ENCODE measurements around the gene PI4KA. TPM values are rescaled to one million over a fixed set of nuclear protein-coding genes. Genes with fewer than 3 reads are reported as not detected.

Gene PI4KA
- total and polyA plus RNA-seq, 2 of the 13 experiments (the other 11 are each of a cell fraction or from before 2014, with no cell fraction given) = 27.4 to 56.4 TPM

- H3K36me3 ChIP-seq (replicated peaks in 1 of 2; ENCODE audit: control insufficient read depth in 1 of 2, insufficient read depth in 2 of 2, low read length in 2 of 2) = peaks cover 8 to 40% of the 10 kb centered on the region in 2 experiments; a peak in 4 of 5 replicates
- H3K4me1 ChIP-seq (ENCODE audit: insufficient read depth, low read length) = peaks cover 2% of the 10 kb centered on the region
- H3K9me3 ChIP-seq (ENCODE audit: low read length) = no peaks in the 10 kb centered on the region
- no peaks in the 10 kb centered on the region for H4K20me1 ChIP-seq (ENCODE audit: insufficient read depth, low read length)
- H3K4me3 ChIP-seq (replicated peaks in 1 of 3; ENCODE audit: insufficient read depth in 1 of 3, low read depth in 2 of 3, low read length in 3 of 3) = no peak overlapping the region
- BruUV-seq (replicated peaks) = no TSS peak
- POLR2A ChIA-PET = interaction anchor here (0.7 kb wide), 1 partner anchor 164 kb away, joined by 3 read pairs; no protein-coding TSS in a partner anchor
- CTCF ChIA-PET (ENCODE audit: low intra/inter-chr PET ratio, low total read pairs) = no interaction called here
- no peak overlapping the region for H3K4me2 ChIP-seq (ENCODE audit: low read depth, low read length)
- no peak overlapping the region for H3K9ac ChIP-seq (ENCODE audit: insufficient read depth, low read depth, low read length)
- WGBS (ENCODE audit: low lambda C conversion rate) = 100% methylated on average over 3 of the region's 6 CpGs
- TF ChIP-seq XBP1 (CRISPR knock-in tag; IDR thresholded peaks at IDR 0.05) = no peak
- no peak for TF ChIP-seq KLF11 (CRISPR knock-in tag; IDR thresholded peaks at IDR 0.05)
- TF ChIP-seq MED8 (CRISPR knock-in tag; IDR thresholded peaks at IDR 0.05; ENCODE audit: insufficient replicate concordance) = no peak
- no peak for TF ChIP-seq KLF12 (CRISPR knock-in tag; IDR thresholded peaks at IDR 0.05; ENCODE audit: borderline replicate concordance)
- TF ChIP-seq PLSCR1 (CRISPR knock-in tag; IDR thresholded peaks at IDR 0.05; ENCODE audit: borderline replicate concordance) = no peak
- no peak for TF ChIP-seq RBAK (CRISPR knock-in tag; IDR thresholded peaks at IDR 0.05)
- no peak for TF ChIP-seq ZBTB21 (CRISPR knock-in tag; IDR thresholded peaks at IDR 0.05)
- no peak for TF ChIP-seq ZNF382 (CRISPR knock-in tag; IDR thresholded peaks at IDR 0.05; ENCODE audit: borderline replicate concordance)
- no peak for TF ChIP-seq ZNF484 (CRISPR knock-in tag; IDR thresholded peaks at IDR 0.05; ENCODE audit: borderline replicate concordance, low read depth)
- TF ChIP-seq AGO1 (IDR thresholded peaks at IDR 0.05; ENCODE audit: low read depth, low read length, poor library complexity, severe bottlenecking) = no peak
- TF ChIP-seq SRY (CRISPR knock-in tag; IDR thresholded peaks at IDR 0.05) = no peak
- no peak for TF ChIP-seq ZNF512B (CRISPR knock-in tag; IDR thresholded peaks at IDR 0.05; ENCODE audit: borderline replicate concordance)
- TF ChIP-seq ZBTB49 (CRISPR knock-in tag; IDR thresholded peaks at IDR 0.05; ENCODE audit: borderline replicate concordance) = no peak
- no peak for TF ChIP-seq SP4 (CRISPR knock-in tag; IDR thresholded peaks at IDR 0.05)
- TF ChIP-seq MZF1 (CRISPR knock-in tag; IDR thresholded peaks at IDR 0.05; ENCODE audit: borderline replicate concordance) = no peak
- TF ChIP-seq GFI1 (CRISPR knock-in tag; IDR thresholded peaks at IDR 0.05; ENCODE audit: borderline replicate concordance) = no peak
- TF ChIP-seq TEF (CRISPR knock-in tag; IDR thresholded peaks at IDR 0.05) = no peak
- no peak for TF ChIP-seq CENPT (CRISPR knock-in tag; IDR thresholded peaks at IDR 0.05; ENCODE audit: low read depth)
- no peak for TF ChIP-seq U2AF1 (optimal IDR thresholded peaks at IDR 0.05; ENCODE audit: low read depth, low read length)
- no peak for TF ChIP-seq RAD51 (IDR thresholded peaks at IDR 0.05; ENCODE audit: borderline replicate concordance)
- FAIRE-seq (no peak), ATAC-seq (no peak), DNase-seq (ENCODE audit: low spot score) (no peak)
- H3K79me2 ChIP-seq (ENCODE audit: insufficient read depth, low read length) = peaks cover 12% of the 10 kb centered on the region
- intact Hi-C loops (cut with micrococcal nuclease; ENCODE audit: unreplicated experiment) = no loop called here
- no peak overlapping the region for H2AFZ ChIP-seq (ENCODE audit: low read length)
- no peak overlapping the region for H3K27ac ChIP-seq (ENCODE audit: extremely low read length, insufficient read depth, low read length)
- no peaks in the 10 kb centered on the region for H3K27me3 ChIP-seq (ENCODE audit: control insufficient read depth in 1 of 2, insufficient read depth in 2 of 2, low read length in 2 of 2)
- in situ Hi-C loops (cut with HindIII; ENCODE audit: extremely low pct_ligation_motif_present, low pct_unique_long_range_greater_than_20kb) = no loop called here
Measured at GRCh38 chr22:20833225-20833665, 25.4 kb downstream of the PI4KA start.

Measured in HepG2 (cell line).